H1 (cell line): ENCODE measurements around the gene NBEA. TPM values are rescaled to one million over a fixed set of nuclear protein-coding genes. Genes with fewer than 3 reads are reported as not detected.

Experiments
- CTCF ChIA-PET: fragments of 300-600 bp; sonication (Branson Sonifier 250); formaldehyde crosslinking; loops from one replicate; lab custom pipeline; 2021; ENCODE audit not compliant: partially characterized antibody; lab: Charles Lee
- POLR2A ChIA-PET: fragments of 300-600 bp; sonication (Branson Sonifier 250); formaldehyde crosslinking; loops from one replicate; lab custom pipeline; 2021; ENCODE audit warnings: inconsistent platforms; ENCODE audit not compliant: partially characterized antibody; lab: Charles Lee
- DNase-seq, 2 experiments: peaks; one replicate each; pipeline versions ENCODE4 v3.0.0 to v3.0.0-alpha.2; 2010 to 2022; ENCODE audit warnings: low spot score in 2 of 2, low read depth in 1 of 2, mixed read lengths in 1 of 2
- FAIRE-seq: peaks from 2 replicates; lab custom pipeline; 2011; peaks lifted over from hg19 to GRCh38; lab: Jason Lieb, UNC
- H2AFZ ChIP-seq: 2 replicates; pipeline ENCODE4 v1.8.1; 2012; ENCODE audit warnings: low read length, inconsistent platforms
- H2AK5ac ChIP-seq: 2 replicates; pipeline ENCODE4 v1.6.1; 2013; ENCODE audit warnings: low read depth, low read length
- H2BK120ac ChIP-seq: replicated peaks from 2 replicates; pipeline ENCODE3; 2013; ENCODE audit warnings: low read depth, low read length, inconsistent platforms
- H2BK12ac ChIP-seq: 2 replicates; pipeline ENCODE4 v1.6.1; 2013; ENCODE audit warnings: low read depth, low read length
- H2BK15ac ChIP-seq: 2 replicates; pipeline ENCODE4 v1.6.1; 2013; ENCODE audit warnings: low read length
- H2BK20ac ChIP-seq: 2 replicates; pipeline ENCODE4 v1.6.1; 2013; ENCODE audit warnings: low read length
- H2BK5ac ChIP-seq: 2 replicates; pipeline ENCODE4 v1.6.1; 2013; ENCODE audit warnings: low read depth, low read length
- H3K14ac ChIP-seq: 2 replicates; pipeline ENCODE4 v1.6.1; 2013; ENCODE audit warnings: inconsistent platforms; ENCODE audit not compliant: insufficient read length
- H3K18ac ChIP-seq: 2 replicates; pipeline ENCODE4 v1.6.1; 2013; ENCODE audit warnings: low read length; ENCODE audit errors: extremely low read depth
- H3K23ac ChIP-seq: 2 replicates; pipeline ENCODE4 v1.6.1; 2013; ENCODE audit warnings: inconsistent platforms; ENCODE audit not compliant: insufficient read length
- H3K23me2 ChIP-seq: 2 replicates; pipeline ENCODE4 v1.6.1; 2013; ENCODE audit warnings: low read depth, low read length
- H3K27ac ChIP-seq: 2 replicates; pipeline ENCODE4 v1.6.1; 2011; ENCODE audit warnings: low read depth, low read length, inconsistent platforms
- H3K27me3 ChIP-seq, 4 experiments: replicated peaks in 1 of 4; 1 replicate in 1 of 4; 2 replicates in 3 of 4; pipeline versions ENCODE4 v1.6.1 to v1.8.1; 2011 to 2013; ENCODE audit warnings: low read length in 3 of 4, mild to moderate bottlenecking in 3 of 4, inconsistent platforms in 2 of 4, mixed read lengths in 2 of 4, moderate library complexity in 1 of 4; ENCODE audit not compliant: control insufficient read depth in 3 of 4, insufficient read depth in 3 of 4; ENCODE audit errors: extremely low read depth in 1 of 4
- H3K36me3 ChIP-seq, 4 experiments: 2 replicates each; pipeline versions ENCODE4 v1.6.1 to v1.8.1; 2011 to 2013; ENCODE audit warnings: mild to moderate bottlenecking in 4 of 4, low read length in 3 of 4, moderate library complexity in 2 of 4, control low read depth in 1 of 4, inconsistent platforms in 1 of 4; ENCODE audit not compliant: insufficient read depth in 4 of 4, control insufficient read depth in 2 of 4
- H3K4ac ChIP-seq: replicated peaks from 2 replicates; pipeline ENCODE3; 2013; ENCODE audit warnings: low read length, low read depth, mixed read lengths, inconsistent platforms; ENCODE audit not compliant: insufficient read length
- H3K4me1 ChIP-seq, 4 experiments: replicated peaks in 1 of 4; 1 replicate in 1 of 4; 2 replicates in 3 of 4; pipeline versions ENCODE4 v1.6.1 to v1.8.1; 2011 to 2013; ENCODE audit warnings: low read length in 3 of 4, inconsistent platforms in 2 of 4, mixed read lengths in 1 of 4; ENCODE audit not compliant: insufficient read depth in 4 of 4, control insufficient read depth in 3 of 4
- H3K4me2 ChIP-seq, 2 experiments: 2 replicates each; pipeline versions ENCODE4 v1.6.1 to v1.8.1; 2011 to 2013; ENCODE audit warnings: low read depth in 2 of 2, low read length in 2 of 2, control low read depth in 1 of 2, inconsistent platforms in 1 of 2, mild to moderate bottlenecking in 1 of 2; ENCODE audit not compliant: insufficient read depth in 1 of 2
- H3K4me3 ChIP-seq, 4 experiments: fragments of 200-600, 300-600 bp in 1 of 4; sonication (generic), shearing (Covaris generic), sonication (Bioruptor Twin) in 1 of 4; 2 replicates each; pipeline versions ENCODE4 v1.5.1 to v1.8.1; 2011 to 2016; ENCODE audit warnings: low read length in 4 of 4, low read depth in 3 of 4, control low read depth in 2 of 4, inconsistent platforms in 2 of 4, mild to moderate bottlenecking in 2 of 4, mixed read lengths in 1 of 4, moderate library complexity in 1 of 4; ENCODE audit not compliant: insufficient read depth in 2 of 4; ENCODE audit errors: extremely low read depth in 1 of 4
- H3K56ac ChIP-seq: replicated peaks from 2 replicates; pipeline ENCODE3; 2013; ENCODE audit warnings: low read depth, mild to moderate bottlenecking, mixed read lengths, low read length, inconsistent platforms; ENCODE audit not compliant: insufficient read length
- H3K79me1 ChIP-seq: 2 replicates; pipeline ENCODE4 v1.6.1; 2013; ENCODE audit warnings: low read depth, low read length, control low read depth
- H3K79me2 ChIP-seq, 2 experiments: 2 replicates each; pipeline versions ENCODE4 v1.6.1 to v1.8.1; 2012 to 2013; ENCODE audit warnings: low read length in 2 of 2, mild to moderate bottlenecking in 2 of 2, inconsistent platforms in 1 of 2; ENCODE audit not compliant: insufficient read depth in 2 of 2, control insufficient read depth in 1 of 2
- H3K9ac ChIP-seq, 4 experiments: replicated peaks in 1 of 4; 1 replicate in 1 of 4; 2 replicates in 3 of 4; pipeline versions ENCODE4 v1.6.1 to v1.8.1; 2011 to 2013; ENCODE audit warnings: low read depth in 3 of 4, low read length in 3 of 4, control low read depth in 2 of 4, mild to moderate bottlenecking in 2 of 4, moderate library complexity in 2 of 4, inconsistent platforms in 1 of 4; ENCODE audit errors: extremely low read depth in 1 of 4
- H3K9me3 ChIP-seq, 2 experiments: 2 replicates each; pipeline versions ENCODE4 v1.6.1 to v1.8.1; 2012 to 2013; ENCODE audit warnings: mild to moderate bottlenecking in 2 of 2, moderate library complexity in 2 of 2, control low read depth in 1 of 2, inconsistent platforms in 1 of 2, low read depth in 1 of 2, low read length in 1 of 2, mixed read lengths in 1 of 2; ENCODE audit not compliant: insufficient read depth in 2 of 2
- H4K20me1 ChIP-seq, 2 experiments: replicated peaks in 1 of 2; 2 replicates each; pipeline versions ENCODE3 to v1.8.1; 2011 to 2013; ENCODE audit warnings: inconsistent platforms in 2 of 2, low read length in 2 of 2, mild to moderate bottlenecking in 1 of 2; ENCODE audit not compliant: insufficient read depth in 2 of 2, control insufficient read depth in 1 of 2
- H4K5ac ChIP-seq: 2 replicates; pipeline ENCODE4 v1.6.1; 2013; ENCODE audit warnings: low read length, low read depth, mixed read lengths, inconsistent platforms; ENCODE audit not compliant: insufficient read length
- H4K8ac ChIP-seq: 2 replicates; pipeline ENCODE4 v1.8.0; 2013; ENCODE audit warnings: mild to moderate bottlenecking, moderate library complexity, low read length, inconsistent platforms; ENCODE audit not compliant: insufficient read depth; ENCODE audit errors: extremely low read depth
- H4K91ac ChIP-seq: replicated peaks from 2 replicates; pipeline ENCODE3; 2013; ENCODE audit warnings: low read length, mixed read lengths, inconsistent platforms; ENCODE audit not compliant: insufficient read length
- CEBPB ChIP-seq: IDR thresholded peaks from 2 replicates; pipeline ENCODE4 v1.6.1; 2012; ENCODE audit warnings: low read depth, low read length
- CHD1 ChIP-seq: IDR thresholded peaks from 2 replicates; pipeline ENCODE4 v1.6.1; 2012; ENCODE audit warnings: low read depth, low read length, improper control_type of control experiment
- CHD2 ChIP-seq: IDR thresholded peaks from 2 replicates; pipeline ENCODE4 v1.6.1; 2012; ENCODE audit warnings: low read length, improper control_type of control experiment
- CTBP2 ChIP-seq: IDR thresholded peaks from 2 replicates; pipeline ENCODE4 v1.7.0; 2011; ENCODE audit warnings: borderline replicate concordance, mild to moderate bottlenecking, moderate library complexity, mixed read lengths, low read length; ENCODE audit not compliant: insufficient read depth, insufficient read length
- MAFK ChIP-seq: IDR thresholded peaks from 2 replicates; pipeline ENCODE4 v1.6.1; 2012; ENCODE audit warnings: low read depth, mild to moderate bottlenecking, improper control_type of control experiment, low read length
- SIN3A ChIP-seq, 2 experiments: IDR thresholded peaks in 1 of 2; conservative IDR thresholded peaks in 1 of 2; 2 replicates each; pipeline ENCODE4 v1.6.1; 2011 to 2012; ENCODE audit warnings: low read length in 2 of 2, improper control_type of control experiment in 1 of 2, low read depth in 1 of 2, mild to moderate bottlenecking in 1 of 2
- WGBS, 2 experiments: shearing (Covaris generic) in 1 of 2; methylation state at CpG; one replicate each; pipeline versions ENCODE4 v1.1.6 to v1.1.7; 2013 to 2015; ENCODE audit warnings: low lambda C conversion rate in 2 of 2, mixed read lengths in 2 of 2, inconsistent platforms in 1 of 2, low coverage in 1 of 2, missing lambda C conversion rate in 1 of 2; ENCODE audit not compliant: insufficient replicate concordance in 2 of 2, insufficient coverage in 1 of 2, insufficient read length in 1 of 2; ENCODE audit errors: extremely low coverage in 1 of 2, missing lambda C conversion rate in 1 of 2; 5-methylcytosine and 5-hydroxymethylcytosine counted together
- polyA plus RNA-seq, 7 experiments: library from polyadenylated mRNA; depleted of rRNA in 3 of 7; stranded (reverse) in 5 of 7; unstranded in 2 of 7; fragments of >200 nt in 5 of 7; fragments of 200-250 nt in 2 of 7; gene quantifications; 1 replicate in 5 of 7; 2 replicates in 1 of 7; 4 replicates in 1 of 7; pipeline versions ENCODE4 v1.2.1 to v1.2.3, GENCODE V29; 2011 to 2013; ENCODE audit warnings: missing spikeins in 2 of 7, mixed read lengths in 2 of 7
- total RNA-seq: library from RNA; stranded (reverse); fragmentation: NEBNext Ultra II Directional; extraction: Animal tissue kit (Norgen Biotek cat#: 25700); gene quantifications from 2 replicates; pipeline ENCODE4 v1.2.1, GENCODE V29; 2021

The NBEA gene
- total and polyA plus RNA-seq, 2 of the 8 experiments (the other 6 are each of a cell fraction or from before 2014, with no cell fraction given) = 14.2 to 21.5 TPM

- no peak overlapping the region for H3K4ac ChIP-seq
- no peak overlapping the region for H3K27ac ChIP-seq
- no peak for FAIRE-seq
- no peak overlapping the region for H2BK5ac ChIP-seq
- no peak overlapping the region for H2AK5ac ChIP-seq
- no peaks in the 10 kb centered on the region for H3K79me2 ChIP-seq
- H3K18ac ChIP-seq = no peak overlapping the region
- CTCF ChIA-PET = no interaction called here
- H3K14ac ChIP-seq = no peak overlapping the region
- no peak overlapping the region for H3K4me3 ChIP-seq
- H2BK20ac ChIP-seq = no peak overlapping the region
- no peaks in the 10 kb centered on the region for H3K9me3 ChIP-seq
- WGBS, 2 experiments = 94% methylated on average over 1 of the region's 1 CpG; no CpG with 5 or more reads in 1 of the 2 experiments
- H2BK12ac ChIP-seq = no peak overlapping the region
- H3K23ac ChIP-seq = peak overlapping the region; percentile 32
- no peak overlapping the region for H3K9ac ChIP-seq
- no peak overlapping the region for H4K91ac ChIP-seq
- DNase-seq = no peak
- H3K23me2 ChIP-seq = peaks cover 3% of the 10 kb centered on the region; the same call in 1 of the 2 replicates
- no peak overlapping the region for H4K5ac ChIP-seq
- H3K4me2 ChIP-seq = no peak overlapping the region
- no peak overlapping the region for H2AFZ ChIP-seq
- POLR2A ChIA-PET = no interaction called here
- H3K4me1 ChIP-seq = no peaks in the 10 kb centered on the region
- H3K27me3 ChIP-seq = no peaks in the 10 kb centered on the region
- no peaks in the 10 kb centered on the region for H4K20me1 ChIP-seq
- H3K56ac ChIP-seq = no peak overlapping the region
- H4K8ac ChIP-seq = no peak overlapping the region
- H3K79me1 ChIP-seq = no peaks in the 10 kb centered on the region
- no peak overlapping the region for H2BK120ac ChIP-seq
- TF ChIP-seq CTBP2 (no peak), CEBPB (no peak), SIN3A (conservative IDR thresholded peaks at IDR 0.05 in 1 of 2, IDR thresholded peaks at IDR 0.05 in 1 of 2; ENCODE audit: low read depth in 1 of 2, low read length in 2 of 2) (no peak), CHD2 (no peak), MAFK (no peak), CHD1 (no peak)
- peaks cover 0 to 3% (median 1%) of the 10 kb centered on the region in 4 experiments; a peak in 1 of 8 replicates for H3K36me3 ChIP-seq
- no peak overlapping the region for H2BK15ac ChIP-seq
Observed at GRCh38 chr13:35448465-35448864, 506.4 kb downstream of the NBEA start.
